ENCODE data around the gene HERPUD1. TPM values are rescaled to one million over a fixed set of nuclear protein-coding genes. Genes with fewer than 3 reads are reported as not detected.

The HERPUD1 gene
- total RNA-seq, 1 experiment from 2014 or later, result 28.9 TPM

DNA sequence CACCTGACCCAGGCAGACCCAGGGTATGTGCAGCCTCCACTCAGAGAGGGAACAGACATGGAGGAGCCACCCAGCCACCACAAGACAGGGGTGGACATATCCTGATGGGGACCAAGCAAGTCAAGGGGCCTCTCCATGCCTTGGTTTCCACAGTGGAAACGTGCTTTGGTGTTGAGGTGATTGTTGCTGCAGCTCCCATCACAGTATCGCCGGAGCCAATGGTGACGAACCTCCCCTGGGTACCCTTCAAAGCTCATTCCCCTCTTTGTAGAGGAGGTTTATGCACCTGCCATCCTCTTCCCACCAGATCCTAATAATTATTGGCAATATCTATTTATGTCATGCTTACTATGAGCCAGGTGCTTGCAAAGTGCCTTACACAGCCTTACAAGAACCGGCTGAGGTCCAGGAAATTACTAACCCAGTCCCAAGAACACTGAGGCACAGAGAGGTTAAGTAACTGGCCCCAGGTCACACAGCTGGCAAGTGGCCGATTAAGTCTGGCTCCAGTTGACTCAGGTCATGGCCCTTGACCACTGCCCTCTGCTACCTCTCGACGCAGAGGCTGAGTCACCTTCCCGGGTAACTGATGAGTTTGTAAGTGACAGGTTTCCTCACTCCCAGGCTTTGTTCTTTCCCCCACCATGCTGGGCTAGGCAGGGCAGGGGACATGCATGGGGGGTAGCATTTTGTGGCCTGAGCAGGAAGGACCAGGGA lies 46.3 kb upstream of the HERPUD1 start:
- no peak for TF ChIP-seq CTCF (conservative IDR thresholded peaks at IDR 0.05)
- no CpG with 5 or more reads among the region's 9 CpGs for WGBS (ENCODE audit: extremely low coverage, insufficient read length, low lambda C conversion rate)
- H3K14ac ChIP-seq (ENCODE audit: insufficient read depth, low read length), result no peak overlapping the region
- H2AK5ac ChIP-seq (ENCODE audit: insufficient read length, low read length), result no peak overlapping the region
- peaks cover 11% of the 10 kb centered on the region for H3K9me3 ChIP-seq (ENCODE audit: control insufficient read depth, low read depth, low read length)
- H3K27ac ChIP-seq (ENCODE audit: insufficient read length, low read depth, low read length), result no peak overlapping the region
- H3K4ac ChIP-seq (ENCODE audit: low read depth, low read length), result no peak overlapping the region
- H4K8ac ChIP-seq (replicated peaks; ENCODE audit: insufficient read length, low read depth, low read length), result no peak overlapping the region
- H2BK120ac ChIP-seq (ENCODE audit: low read depth, low read length, poor library complexity, severe bottlenecking), result no peak overlapping the region
- H4K20me1 ChIP-seq (ENCODE audit: control insufficient read depth, insufficient read depth, insufficient read length), result no peaks in the 10 kb centered on the region
- H3K27me3 ChIP-seq (ENCODE audit: insufficient read depth, low read length), result no peaks in the 10 kb centered on the region
- no peak overlapping the region for H3K56ac ChIP-seq (ENCODE audit: insufficient read length, low read depth, low read length)
- no peak overlapping the region for H3K4me3 Mint-ChIP-seq
- H2BK20ac ChIP-seq (ENCODE audit: low read depth, low read length, poor library complexity, severe bottlenecking), result no peak overlapping the region
- H3K23ac ChIP-seq (ENCODE audit: insufficient read length, low read depth, low read length), result no peak overlapping the region
- no peak overlapping the region for H3T11ph ChIP-seq (ENCODE audit: low read length)
- H3K79me2 ChIP-seq (ENCODE audit: insufficient read depth, low read length), result no peaks in the 10 kb centered on the region
- no peak overlapping the region for H4K91ac ChIP-seq (ENCODE audit: insufficient read length, low read depth, low read length)
- no peak overlapping the region for H3K18ac ChIP-seq (ENCODE audit: insufficient read length, low read depth, low read length)
- H2BK15ac ChIP-seq (ENCODE audit: low read depth, low read length), result no peak overlapping the region
- H3K23me2 ChIP-seq (ENCODE audit: insufficient read length, low read depth, low read length, poor library complexity, severe bottlenecking), result no peaks in the 10 kb centered on the region
- peaks cover 6% of the 10 kb centered on the region for H3K27me3 Mint-ChIP-seq (ENCODE audit: low read depth)
- H3K36me3 Mint-ChIP-seq (ENCODE audit: insufficient read depth in 1 of 3, low read depth in 3 of 3), result peaks cover 10 to 15% (median 14%) of the 10 kb centered on the region in 3 experiments
- no peak overlapping the region for H2BK5ac ChIP-seq (ENCODE audit: insufficient read length, low read length)
- no peak overlapping the region for H2BK12ac ChIP-seq (ENCODE audit: insufficient read length, low read depth, low read length)
- H3K79me1 ChIP-seq (ENCODE audit: insufficient read depth, low read depth, low read length, poor library complexity, severe bottlenecking), result no peaks in the 10 kb centered on the region
- no peak for DNase-seq
- no peak overlapping the region for H3K9ac ChIP-seq (ENCODE audit: extremely low read depth, insufficient read length, low read length)
- no peaks in the 10 kb centered on the region for H3K4me1 ChIP-seq (ENCODE audit: insufficient read depth, low read length)
- no peak overlapping the region for H3K4me2 ChIP-seq (ENCODE audit: insufficient read depth, insufficient read length, low read length)
- H3K4me1 Mint-ChIP-seq, result no peaks in the 10 kb centered on the region
- no peak overlapping the region; a peak in 1 of 7 replicates for H3K27ac Mint-ChIP-seq
- peaks cover 20 to 23% of the 10 kb centered on the region in 2 experiments for H3K9me3 Mint-ChIP-seq
- no peak overlapping the region for H2AFZ ChIP-seq (ENCODE audit: low read length)
- H4K5ac ChIP-seq (ENCODE audit: insufficient read length, low read depth, low read length), result no peak overlapping the region

Data from H9 (cell line).